ENCODE data around the gene POLR1A.

DNA sequence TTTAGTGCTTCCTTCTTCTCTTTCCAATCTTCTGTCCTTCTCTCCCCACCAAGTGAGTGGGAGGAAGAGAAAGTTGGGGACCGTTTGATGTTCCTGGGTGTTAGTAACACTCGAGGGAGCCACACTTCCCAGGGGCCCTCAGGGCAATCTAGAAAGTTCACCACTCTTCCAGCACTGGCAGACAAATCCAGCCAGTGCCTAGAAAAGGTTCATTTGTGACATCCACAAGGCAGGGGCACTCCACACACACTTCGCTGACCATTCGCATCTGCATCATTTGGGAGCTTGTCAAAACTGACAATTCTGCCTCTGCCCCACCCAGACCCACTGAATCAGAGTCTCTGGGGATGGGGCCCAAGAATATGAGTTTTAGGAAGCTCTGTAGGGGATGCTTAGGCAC, 130.1 kb downstream of the POLR1A start:
- TF ChIP-seq EZH2 (IDR thresholded peaks at IDR 0.05; ENCODE audit: borderline replicate concordance, low read depth, low read length, severe bottlenecking), result no peak
- TF ChIP-seq, protein P1, sequence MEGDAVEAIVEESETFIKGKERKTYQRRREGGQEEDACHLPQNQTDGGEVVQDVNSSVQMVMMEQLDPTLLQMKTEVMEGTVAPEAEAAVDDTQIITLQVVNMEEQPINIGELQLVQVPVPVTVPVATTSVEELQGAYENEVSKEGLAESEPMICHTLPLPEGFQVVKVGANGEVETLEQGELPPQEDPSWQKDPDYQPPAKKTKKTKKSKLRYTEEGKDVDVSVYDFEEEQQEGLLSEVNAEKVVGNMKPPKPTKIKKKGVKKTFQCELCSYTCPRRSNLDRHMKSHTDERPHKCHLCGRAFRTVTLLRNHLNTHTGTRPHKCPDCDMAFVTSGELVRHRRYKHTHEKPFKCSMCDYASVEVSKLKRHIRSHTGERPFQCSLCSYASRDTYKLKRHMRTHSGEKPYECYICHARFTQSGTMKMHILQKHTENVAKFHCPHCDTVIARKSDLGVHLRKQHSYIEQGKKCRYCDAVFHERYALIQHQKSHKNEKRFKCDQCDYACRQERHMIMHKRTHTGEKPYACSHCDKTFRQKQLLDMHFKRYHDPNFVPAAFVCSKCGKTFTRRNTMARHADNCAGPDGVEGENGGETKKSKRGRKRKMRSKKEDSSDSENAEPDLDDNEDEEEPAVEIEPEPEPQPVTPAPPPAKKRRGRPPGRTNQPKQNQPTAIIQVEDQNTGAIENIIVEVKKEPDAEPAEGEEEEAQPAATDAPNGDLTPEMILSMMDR (IDR thresholded peaks at IDR 0.05; ENCODE audit: borderline replicate concordance, extremely low read depth, low read length, poor library complexity, severe bottlenecking), result no peak

Data from DND-41 (cell line).